CD14-positive monocyte (primary cell): ENCODE measurements around the gene PRAC2. TPM values are rescaled to one million over a fixed set of nuclear protein-coding genes. Genes with fewer than 3 reads are reported as not detected.

Experiments
- DNase-seq, 3 donors: peaks; one replicate each; pipeline ENCODE4 v3.0.0-alpha.2; 2011 to 2022
- H2AFZ ChIP-seq: 2 replicates; pipeline ENCODE4 v1.6.0; 2012; ENCODE audit warnings: mild to moderate bottlenecking, low read depth, low read length, inconsistent platforms; ENCODE audit not compliant: insufficient read depth, poor library complexity, severe bottlenecking
- H3K27ac ChIP-seq, 2 donors: 1 replicate in 1 of 2; 2 replicates in 1 of 2; pipeline ENCODE4 v1.5.1; 2012 to 2013; ENCODE audit warnings: low read length in 2 of 2, control low read depth in 1 of 2, inconsistent platforms in 1 of 2, low read depth in 1 of 2, mild to moderate bottlenecking in 1 of 2
- H3K27me3 ChIP-seq, 2 donors: one replicate each; pipeline versions ENCODE4 v1.6.0 to v1.6.1; 2011 to 2013; ENCODE audit warnings: low read length in 2 of 2; ENCODE audit not compliant: control insufficient read depth in 2 of 2, insufficient read depth in 2 of 2
- H3K36me3 ChIP-seq, 2 donors: replicated peaks in 1 of 2; 1 replicate in 1 of 2; 2 replicates in 1 of 2; pipeline versions ENCODE4 v1.5.1 to v1.6.1; 2012 to 2013; ENCODE audit warnings: low read length in 2 of 2, control low read depth in 1 of 2, inconsistent platforms in 1 of 2, mild to moderate bottlenecking in 1 of 2; ENCODE audit not compliant: insufficient read depth in 2 of 2, control insufficient read depth in 1 of 2
- H3K4me1 ChIP-seq, 2 donors: 1 replicate in 1 of 2; 2 replicates in 1 of 2; pipeline versions ENCODE4 v1.5.1 to v1.6.1; 2012 to 2013; ENCODE audit warnings: low read length in 2 of 2, control low read depth in 1 of 2, inconsistent platforms in 1 of 2, mild to moderate bottlenecking in 1 of 2, moderate library complexity in 1 of 2; ENCODE audit not compliant: insufficient read depth in 2 of 2, control insufficient read depth in 1 of 2
- H3K4me2 ChIP-seq: replicated peaks from 2 replicates; pipeline ENCODE3; 2012; ENCODE audit warnings: low read length, moderate library complexity, mild to moderate bottlenecking; ENCODE audit not compliant: poor library complexity, severe bottlenecking; ENCODE audit errors: extremely low read depth
- H3K4me3 ChIP-seq, 3 experiments: fragments of 200-600 bp in 1 of 3; sonication (generic) in 1 of 3; replicated peaks in 1 of 3; 1 replicate in 2 of 3; 2 replicates in 1 of 3; pipeline ENCODE4 v1.5.1; 2011 to 2013; ENCODE audit warnings: low read length in 3 of 3, mild to moderate bottlenecking in 3 of 3, control low read depth in 2 of 3, low read depth in 2 of 3, inconsistent platforms in 1 of 3, moderate library complexity in 1 of 3
- H3K79me2 ChIP-seq: 2 replicates; pipeline ENCODE4 v1.6.0; 2012; ENCODE audit warnings: mild to moderate bottlenecking, control low read depth, inconsistent platforms, low read length, moderate library complexity; ENCODE audit not compliant: insufficient read depth
- H3K9ac ChIP-seq: 2 replicates; pipeline ENCODE4 v1.6.0; 2017; ENCODE audit warnings: low read length, mild to moderate bottlenecking; ENCODE audit not compliant: insufficient read depth, poor library complexity, severe bottlenecking
- H3K9me3 ChIP-seq, 2 donors: replicated peaks in 1 of 2; 1 replicate in 1 of 2; 2 replicates in 1 of 2; pipeline versions ENCODE4 v1.5.1 to v1.6.1; 2012 to 2013; ENCODE audit warnings: low read length in 2 of 2, control low read depth in 1 of 2; ENCODE audit not compliant: control insufficient read depth in 1 of 2, insufficient read depth in 1 of 2
- H4K20me1 ChIP-seq: 2 replicates; pipeline ENCODE4 v1.6.0; 2012; ENCODE audit warnings: mild to moderate bottlenecking, low read length, control low read depth, moderate library complexity; ENCODE audit not compliant: insufficient read depth
- H3K27ac Mint-ChIP-seq, 7 donors: one replicate each; pipeline ENCODE4 v1.8.0; 2020; ENCODE audit warnings: mild to moderate bottlenecking in 7 of 7, mixed read lengths in 7 of 7, moderate library complexity in 6 of 7, inconsistent platforms in 2 of 7
- H3K27me3 Mint-ChIP-seq, 3 donors: one replicate each; pipeline ENCODE4 v1.8.0; 2021 to 2022; ENCODE audit warnings: low read depth in 3 of 3, mild to moderate bottlenecking in 3 of 3, mixed read lengths in 3 of 3, moderate library complexity in 3 of 3, inconsistent platforms in 1 of 3
- H3K36me3 Mint-ChIP-seq, 2 donors: one replicate each; pipeline ENCODE4 v1.8.0; 2020; ENCODE audit warnings: mixed read lengths in 2 of 2, inconsistent platforms in 1 of 2, mild to moderate bottlenecking in 1 of 2
- H3K4me1 Mint-ChIP-seq: one replicate; pipeline ENCODE4 v1.8.0; 2020; ENCODE audit warnings: mild to moderate bottlenecking, mixed read lengths
- H3K4me3 Mint-ChIP-seq, 2 donors: one replicate each; pipeline ENCODE4 v1.8.0; 2020; ENCODE audit warnings: mild to moderate bottlenecking in 2 of 2, mixed read lengths in 2 of 2, moderate library complexity in 1 of 2
- H3K9me3 Mint-ChIP-seq, 7 donors: one replicate each; pipeline ENCODE4 v1.8.0; 2020 to 2022; ENCODE audit warnings: mixed read lengths in 7 of 7, mild to moderate bottlenecking in 6 of 7, moderate library complexity in 6 of 7, inconsistent platforms in 2 of 7
- CTCF ChIP-seq: fragments of 200-600 bp; IDR thresholded peaks from one replicate; pipeline ENCODE4 v1.8.0; 2022; ENCODE audit warnings: antibody characterized with exemption, mild to moderate bottlenecking
- WGBS: methylation state at CpG from one replicate; pipeline ENCODE4 v1.1.5; 2013; ENCODE audit warnings: missing lambda C conversion rate; ENCODE audit not compliant: insufficient coverage; 5-methylcytosine and 5-hydroxymethylcytosine counted together
- intact Hi-C, 2 donors: fragments of 100-400 bp; cut with micrococcal nuclease; formaldehyde crosslinking; loops; one replicate each; pipeline versions ENCODE4 v1.15.0 to v1.15.1; 2023
- polyA plus RNA-seq, 3 donors: library from polyadenylated mRNA; depleted of rRNA in 1 of 3; unstranded in 2 of 3; stranded (reverse) in 1 of 3; fragments of 300-500 nt in 2 of 3; fragments of >200 nt in 1 of 3; fragmentation: Illumina TruSeq in 2 of 3; gene quantifications; 1 replicate in 2 of 3; 2 replicates in 1 of 3; pipeline ENCODE4 v1.2.3, GENCODE V29; 2012 to 2021

PRAC2 gene
- polyA plus RNA-seq, 3 donors, result not detected

DNA sequence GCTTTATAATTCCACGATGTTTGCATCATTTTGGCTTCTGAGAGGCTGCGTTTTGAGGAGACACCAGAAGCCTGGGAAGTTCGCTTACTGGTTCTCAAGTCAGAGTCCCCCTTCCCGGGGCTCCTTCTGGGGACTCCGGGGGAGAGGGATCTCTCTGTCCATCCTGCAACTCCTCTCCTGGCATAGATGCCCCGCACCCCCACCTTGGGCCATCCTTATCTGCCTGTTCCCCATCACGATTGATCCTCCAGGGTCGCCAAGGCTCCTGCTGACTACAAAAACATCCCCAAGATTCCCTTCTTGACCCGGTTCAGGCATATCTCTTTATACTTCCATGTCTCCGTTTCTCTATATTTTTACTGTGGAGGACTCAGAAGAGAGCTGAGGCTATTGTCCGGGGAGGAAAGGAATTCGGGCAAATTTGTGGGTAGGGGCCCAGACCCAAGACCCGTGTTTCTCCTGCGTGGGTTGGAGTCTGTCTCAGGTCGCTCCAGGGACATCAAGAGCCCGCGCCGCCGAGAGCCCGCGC is 24.0 kb downstream of the PRAC2 start:
- Histone ChIP-seq H3K27me3 (peaks cover 100% of the 10 kb centered on the region in 2 donors), H4K20me1 (no peaks in the 10 kb centered on the region), H2AFZ (no peak overlapping the region), H3K9me3 (peaks cover 0 to 45% of the 10 kb centered on the region in 2 donors), H3K4me3 (no peak overlapping the region), H3K4me2 (no peak overlapping the region), H3K9ac (no peak overlapping the region), H3K4me1 (no peaks in the 10 kb centered on the region), H3K27ac (no peak overlapping the region), H3K36me3 (no peaks in the 10 kb centered on the region), H3K79me2 (no peaks in the 10 kb centered on the region)
- H3K36me3 Mint-ChIP-seq, result peaks cover 3 to 7% of the 10 kb centered on the region in 2 donors
- H3K9me3 Mint-ChIP-seq, result peaks cover 0 to 25% (median 5%) of the 10 kb centered on the region in 7 donors
- H3K4me1 Mint-ChIP-seq, result peaks cover 23% of the 10 kb centered on the region
- H3K27me3 Mint-ChIP-seq, result peaks cover 95 to 98% (median 96%) of the 10 kb centered on the region in 3 donors
- WGBS, result 7% methylated on average over 17 of the region's 21 CpGs
- TF ChIP-seq CTCF, result no peak
- no peak for DNase-seq
- intact Hi-C loops, result no loop called here
- peak overlapping the region in 1 of 7 donors; percentile 70 for H3K27ac Mint-ChIP-seq
- peak overlapping the region in 1 of 2 donors; percentile 74 for H3K4me3 Mint-ChIP-seq

DNA sequence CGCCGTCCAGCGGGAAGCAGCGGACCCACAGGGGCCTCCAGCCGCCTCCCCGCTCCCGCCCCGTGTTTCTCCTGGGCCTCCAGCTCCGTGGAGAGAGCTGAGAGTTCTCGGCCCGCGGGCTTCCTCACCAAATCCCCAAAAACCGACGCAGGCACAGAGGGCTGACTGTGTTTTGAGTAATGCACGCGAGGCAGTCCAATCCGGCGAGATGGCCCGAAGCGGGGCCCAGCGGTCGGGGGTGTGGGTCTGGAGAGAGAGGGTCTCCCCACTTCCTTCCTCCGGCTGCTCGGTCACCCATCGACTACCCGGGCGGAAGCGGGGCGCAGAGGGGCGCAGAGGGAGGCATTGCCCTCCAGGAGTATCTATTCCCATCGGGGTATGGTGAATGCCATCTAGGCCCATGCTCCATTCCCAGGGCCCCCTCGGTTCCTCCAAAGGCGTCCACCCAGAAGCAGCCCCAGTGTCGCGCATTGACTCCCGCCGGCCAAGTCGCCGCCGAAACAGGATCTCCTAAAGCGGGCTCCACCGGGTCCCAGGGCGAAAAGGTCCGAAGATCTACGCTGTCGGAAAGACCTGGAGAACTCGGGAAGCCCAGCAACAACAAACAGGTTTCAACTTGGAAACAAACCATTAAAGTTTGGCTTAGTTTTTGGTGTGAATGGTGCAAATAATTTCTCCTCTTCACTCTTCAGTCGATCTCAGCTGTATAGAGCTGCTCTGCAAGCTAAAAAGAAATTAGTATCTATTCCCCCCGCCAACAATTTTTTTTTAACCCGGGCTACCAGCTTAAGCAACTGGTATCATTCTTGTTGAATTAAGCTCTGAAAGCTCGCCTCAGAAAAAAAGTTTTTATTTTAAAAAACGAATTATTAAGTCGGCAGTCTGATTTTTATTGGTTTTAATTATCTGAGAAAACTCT is 24.7 kb downstream of the PRAC2 start:
- no peaks in the 10 kb centered on the region for H3K4me1 ChIP-seq
- no peak for TF ChIP-seq CTCF
- H2AFZ ChIP-seq, result no peak overlapping the region
- H3K4me3 ChIP-seq, result no peak overlapping the region
- H3K36me3 Mint-ChIP-seq, result peaks cover 3 to 10% of the 10 kb centered on the region in 2 donors
- intact Hi-C loops, result no loop called here
- no peak overlapping the region for H3K4me2 ChIP-seq
- H3K27ac ChIP-seq, result no peak overlapping the region
- 10% methylated on average over 25 of the region's 53 CpGs for WGBS
- peaks cover 0 to 27% (median 5%) of the 10 kb centered on the region in 7 donors for H3K9me3 Mint-ChIP-seq
- H3K36me3 ChIP-seq, result no peaks in the 10 kb centered on the region
- H3K4me1 Mint-ChIP-seq, result peaks cover 23% of the 10 kb centered on the region
- no peak overlapping the region for H3K27ac Mint-ChIP-seq
- DNase-seq, result no peak
- peaks cover 100% of the 10 kb centered on the region in 2 donors for H3K27me3 ChIP-seq
- H3K4me3 Mint-ChIP-seq, result peak overlapping the region in 1 of 2 donors; percentile 59
- H3K9me3 ChIP-seq, result peaks cover 0 to 51% of the 10 kb centered on the region in 2 donors
- no peak overlapping the region for H3K9ac ChIP-seq
- H3K27me3 Mint-ChIP-seq, result peaks cover 95 to 98% (median 96%) of the 10 kb centered on the region in 3 donors
- H4K20me1 ChIP-seq, result no peaks in the 10 kb centered on the region
- H3K79me2 ChIP-seq, result no peaks in the 10 kb centered on the region
